ENCODE results near the gene GAD1.

The GAD1 gene

DNA sequence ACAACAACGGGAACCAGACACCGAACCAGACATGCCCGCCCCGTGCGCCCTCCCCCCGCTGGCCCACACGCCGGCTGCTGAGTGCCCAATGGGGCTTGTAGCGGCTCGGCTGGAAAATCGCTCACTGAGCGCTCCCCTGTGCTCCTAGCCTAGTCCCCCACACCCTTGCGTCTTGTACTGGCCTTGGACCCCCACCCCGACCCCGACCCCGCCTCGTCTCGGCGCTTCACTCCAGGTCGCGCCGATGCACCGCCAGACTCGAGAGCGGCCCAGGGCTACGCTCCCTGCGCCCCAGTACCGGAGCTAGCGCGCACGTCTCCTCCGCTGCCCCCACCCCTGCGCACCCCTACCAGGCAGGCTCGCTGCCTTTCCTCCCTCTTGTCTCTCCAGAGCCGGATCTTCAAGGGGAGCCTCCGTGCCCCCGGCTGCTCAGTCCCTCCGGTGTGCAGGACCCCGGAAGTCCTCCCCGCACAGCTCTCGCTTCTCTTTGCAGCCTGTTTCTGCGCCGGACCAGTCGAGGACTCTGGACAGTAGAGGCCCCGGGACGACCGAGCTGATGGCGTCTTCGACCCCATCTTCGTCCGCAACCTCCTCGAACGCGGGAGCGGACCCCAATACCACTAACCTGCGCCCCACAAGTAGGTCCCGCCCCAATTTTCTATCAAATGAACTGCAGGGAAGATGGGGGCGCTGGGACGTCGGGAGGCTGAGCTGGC lies 1.5 kb downstream of the GAD1 start:
- no peak for DNase-seq

- no peak for DNase-seq
These were observed 2.2 kb downstream of the GAD1 start for GRCh38 chr2:170818752-170819470.

DNA sequence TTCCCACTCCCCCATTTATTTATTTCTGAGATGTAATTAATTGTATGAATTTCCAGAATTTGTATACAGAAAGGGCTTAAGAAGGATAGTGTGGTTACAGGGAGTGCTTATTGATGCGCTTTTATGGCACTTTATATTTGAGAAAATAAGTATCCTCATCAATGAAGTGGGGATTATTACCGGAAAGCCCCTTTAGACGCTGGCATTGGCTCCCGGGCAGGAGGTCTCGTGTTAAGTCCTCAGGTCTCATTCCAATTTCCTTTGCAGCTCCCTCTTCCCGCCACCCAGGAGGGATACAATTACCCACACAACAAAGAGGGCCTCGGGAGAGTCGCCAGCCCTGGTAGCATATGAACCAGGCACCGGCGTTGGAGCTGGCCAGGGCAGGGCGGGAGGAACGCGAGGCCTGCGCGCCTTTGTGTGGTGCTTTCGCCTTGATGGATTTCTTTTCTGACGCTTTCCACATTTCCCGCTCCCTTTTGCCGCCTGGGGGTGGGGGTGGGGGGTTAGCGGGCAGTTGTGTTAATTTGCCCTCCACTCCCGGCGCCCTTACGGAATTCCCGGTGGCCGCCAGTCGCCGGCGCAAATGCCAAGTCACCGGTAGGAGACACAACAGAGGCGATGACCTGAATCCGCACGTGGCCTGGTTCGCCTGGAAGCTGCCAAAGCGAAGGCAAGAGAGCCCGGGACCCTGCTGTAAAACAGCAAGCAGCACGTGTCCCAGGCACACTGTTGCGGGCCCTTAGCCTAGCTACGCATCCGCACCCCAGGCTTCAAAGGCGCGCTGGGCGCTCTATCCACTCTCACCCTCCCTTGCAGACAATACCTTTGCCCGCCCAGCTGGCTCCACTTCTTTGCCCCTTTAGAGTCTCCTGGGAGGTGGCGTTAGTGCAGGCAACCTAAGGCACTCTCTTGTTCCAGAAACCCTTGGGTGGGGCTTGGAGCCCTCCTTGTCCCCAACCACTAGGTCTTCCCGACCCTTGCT lies 3.3 kb downstream of the GAD1 start:
- no peak for DNase-seq

DNA sequence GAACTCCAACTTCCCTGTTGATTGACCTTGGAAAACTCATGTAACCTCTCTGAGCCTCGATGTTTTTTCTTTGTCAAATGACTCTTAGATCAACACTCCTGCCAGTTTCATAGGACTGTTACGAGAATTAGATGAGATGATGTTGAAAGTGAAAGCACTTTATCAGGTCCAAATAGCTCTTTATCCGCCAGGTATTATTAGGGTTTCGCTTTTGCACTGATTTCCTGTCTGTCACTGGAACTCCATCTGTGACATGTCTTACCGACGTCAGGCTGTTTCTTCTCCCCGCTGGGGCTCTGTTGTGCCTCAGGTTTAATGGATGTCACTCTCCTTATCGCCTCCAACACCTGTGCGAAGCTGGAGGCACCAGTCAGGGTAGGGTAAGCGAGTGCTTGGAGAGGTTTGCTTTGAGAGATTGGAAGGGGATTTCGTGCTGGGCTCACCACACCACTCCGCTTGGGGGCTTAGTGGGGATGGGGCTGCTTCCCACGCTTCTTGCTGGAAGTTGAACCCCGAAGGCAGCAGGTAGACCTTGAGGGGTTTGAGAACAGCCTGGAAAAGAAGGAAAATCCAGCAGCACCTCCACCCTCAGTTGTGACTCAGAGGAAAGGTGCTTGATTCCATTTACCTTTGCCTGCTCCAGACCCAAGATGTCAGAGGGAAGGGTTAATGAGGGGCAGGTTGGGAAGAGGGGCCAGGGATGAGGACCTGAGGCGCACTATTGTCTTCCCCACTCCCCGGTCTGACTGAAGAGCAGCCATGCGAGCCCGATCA lies 4.3 kb downstream of the GAD1 start:
- no peak for DNase-seq

DNA sequence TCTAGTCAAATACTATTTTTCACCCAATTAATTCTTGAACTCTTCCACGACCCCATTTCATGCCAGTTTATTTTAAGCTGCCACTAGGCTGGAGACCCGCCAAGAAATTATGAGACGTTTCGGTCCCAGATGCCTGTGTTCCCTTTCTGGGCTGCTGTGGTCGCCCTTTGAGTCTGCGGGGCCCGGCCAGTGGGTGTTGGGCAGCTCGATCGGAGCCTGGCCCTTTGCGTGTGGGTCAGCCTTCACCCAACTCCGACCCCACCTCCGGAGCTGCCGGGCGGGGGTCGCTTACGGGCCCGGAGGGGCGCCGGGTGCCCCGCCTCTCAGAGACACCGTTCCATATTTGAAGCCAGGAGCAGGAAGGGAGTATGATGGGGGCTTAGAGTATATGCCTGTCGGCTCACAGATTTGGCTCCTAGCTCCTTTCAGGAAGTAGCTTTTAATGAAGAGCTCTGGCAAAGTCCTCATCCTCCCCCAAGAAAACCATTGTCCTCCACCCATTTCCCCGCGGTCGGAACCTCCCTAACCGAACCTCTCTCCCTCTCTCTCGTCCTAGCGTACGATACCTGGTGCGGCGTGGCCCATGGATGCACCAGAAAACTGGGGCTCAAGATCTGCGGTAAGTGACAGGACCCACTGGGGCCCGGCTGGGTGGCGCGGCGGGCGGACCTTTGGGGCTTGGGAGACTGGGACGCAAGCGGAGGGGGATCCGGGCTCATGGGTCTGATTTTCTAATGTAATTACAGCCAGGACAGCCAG lies 5.0 kb downstream of the GAD1 start:
- DNase-seq, result no peak

DNA sequence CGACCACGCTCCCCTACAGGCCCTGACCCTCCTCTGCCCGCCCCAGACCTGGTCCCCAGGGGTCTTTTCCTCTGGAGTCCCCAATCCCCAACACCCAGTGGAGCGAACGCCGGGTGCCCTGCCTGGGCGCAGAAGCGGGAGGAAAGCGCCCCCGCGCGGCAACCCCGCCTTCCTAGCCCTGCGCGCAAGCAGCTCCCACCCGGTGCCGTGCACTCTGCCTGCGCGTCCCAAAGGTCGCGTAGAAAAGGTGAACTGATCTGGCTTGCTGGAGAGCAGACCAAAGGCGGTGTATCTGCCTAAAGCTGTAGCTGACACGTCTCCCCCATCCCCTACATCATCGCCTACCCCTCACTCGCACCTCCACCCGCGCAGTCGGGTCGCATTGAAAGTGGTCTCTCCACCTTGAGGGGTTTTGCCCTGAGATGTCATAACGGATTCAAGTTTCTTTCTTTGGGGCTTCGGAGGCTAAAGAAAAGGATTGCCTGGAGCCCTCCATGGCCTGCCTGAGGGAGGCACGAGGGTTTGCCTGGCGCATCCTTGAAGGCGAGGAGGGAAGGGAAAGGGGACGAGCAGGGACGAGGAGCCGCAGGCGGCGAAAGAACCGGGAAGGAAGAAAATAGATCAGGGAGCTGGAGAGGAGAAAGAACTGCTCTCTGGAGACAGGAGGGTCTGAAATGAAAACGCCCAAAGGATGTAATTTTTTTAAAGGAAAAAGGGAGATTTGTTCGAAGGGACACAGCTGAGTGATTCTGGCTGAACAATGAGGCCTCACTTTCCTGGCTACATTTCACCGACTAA lies 5.8 kb downstream of the GAD1 start:
- peak in 1 of 2 donors; percentile 58 for DNase-seq

GRCh38 chr2:170823088-170823897 lies 6.6 kb downstream of the GAD1 start:
- no peak for DNase-seq

DNA sequence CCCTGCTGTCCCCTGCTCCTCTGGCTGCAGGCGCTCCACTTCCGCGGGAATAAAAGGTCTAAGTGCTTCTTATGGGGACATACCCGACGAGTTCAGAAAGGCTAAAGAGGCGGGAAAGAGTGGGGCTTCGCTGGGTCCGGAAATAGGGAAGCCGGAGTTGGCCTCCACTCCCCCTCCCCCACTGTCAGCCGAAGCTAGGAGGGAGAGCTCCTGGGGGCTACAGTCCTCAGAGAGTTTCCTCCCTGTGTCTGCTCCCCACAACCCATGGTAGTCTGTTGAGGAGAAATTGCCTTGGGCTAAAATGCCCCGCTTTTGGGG lies 7.2 kb downstream of the GAD1 start:
- DNase-seq, result no peak

DNA sequence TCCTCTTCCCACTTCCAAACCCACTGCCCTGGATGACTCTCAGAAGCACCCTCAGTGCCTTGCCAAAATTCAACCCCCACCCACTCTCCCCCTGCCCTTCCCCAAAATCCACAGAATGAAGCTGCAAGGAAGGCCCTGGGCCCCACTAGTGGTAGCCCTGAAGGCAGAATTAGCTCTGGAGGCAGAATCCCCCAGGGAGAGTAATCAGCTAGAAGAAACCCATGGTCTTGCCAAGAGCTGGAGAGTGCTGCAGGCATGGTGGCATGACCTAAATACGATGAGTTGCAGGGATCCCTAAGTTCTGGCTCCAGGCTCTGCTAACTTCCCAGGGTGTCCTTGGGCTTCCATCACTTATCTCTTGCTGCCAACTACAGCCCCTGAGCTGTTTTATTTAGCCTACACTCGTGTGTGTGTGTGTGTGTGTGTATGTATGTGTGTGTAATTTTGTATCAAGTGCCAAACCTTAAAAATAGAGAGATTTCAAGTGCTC lies 7.9 kb downstream of the GAD1 start:
- no peak for DNase-seq

- DNase-seq, result no peak
These were observed 11.3 kb downstream of the GAD1 start for GRCh38 chr2:170827841-170828532.

- no peak for DNase-seq
These were observed 11.8 kb downstream of the GAD1 start for GRCh38 chr2:170828533-170828916.

DNA sequence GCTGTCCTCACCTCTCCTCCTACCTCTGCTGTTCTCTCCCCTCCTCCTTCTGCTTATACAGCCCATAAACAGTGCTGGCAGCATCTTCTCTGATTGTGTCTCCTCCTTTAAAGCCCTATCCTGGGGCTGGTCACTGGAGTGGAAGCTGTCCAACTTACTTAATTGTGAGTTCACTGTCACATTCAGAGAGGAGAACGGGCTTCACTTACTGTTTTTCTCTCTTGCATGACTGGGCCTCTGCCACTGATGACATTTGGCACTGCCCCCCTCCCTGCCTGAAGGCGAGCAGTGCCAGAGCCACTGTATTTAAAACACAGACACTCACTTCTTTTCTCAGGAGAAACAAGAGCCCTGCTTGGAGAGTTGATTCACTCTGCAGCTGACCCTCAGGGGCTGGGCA lies 12.3 kb downstream of the GAD1 start:
- DNase-seq, result no peak

DNA sequence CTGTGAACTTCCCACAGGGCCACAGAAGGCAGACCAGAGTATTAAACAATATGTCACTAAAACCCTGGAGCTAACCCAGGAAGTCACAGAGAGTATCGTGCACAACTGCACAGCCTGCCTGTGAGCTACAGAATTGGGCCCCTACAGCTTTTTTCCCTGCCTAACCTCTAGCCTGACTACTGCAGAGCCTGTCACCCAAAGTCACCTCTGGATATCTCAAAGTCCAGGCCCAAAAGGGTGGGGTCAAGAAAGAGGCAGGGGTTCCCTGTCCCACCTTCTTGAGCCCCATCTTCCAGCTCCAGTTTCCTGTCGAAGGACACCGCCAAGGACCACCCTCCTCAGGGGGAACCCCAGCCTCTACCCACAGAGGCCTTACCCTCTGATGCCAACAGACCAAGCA lies 13.5 kb downstream of the GAD1 start:
- no peak for DNase-seq

- DNase-seq, result no peak
These were observed 14.4 kb downstream of the GAD1 start for GRCh38 chr2:170831115-170831514.

GRCh38 chr2:170836027-170836426 lies 19.3 kb downstream of the GAD1 start:
- DNase-seq, result no peak

DNA sequence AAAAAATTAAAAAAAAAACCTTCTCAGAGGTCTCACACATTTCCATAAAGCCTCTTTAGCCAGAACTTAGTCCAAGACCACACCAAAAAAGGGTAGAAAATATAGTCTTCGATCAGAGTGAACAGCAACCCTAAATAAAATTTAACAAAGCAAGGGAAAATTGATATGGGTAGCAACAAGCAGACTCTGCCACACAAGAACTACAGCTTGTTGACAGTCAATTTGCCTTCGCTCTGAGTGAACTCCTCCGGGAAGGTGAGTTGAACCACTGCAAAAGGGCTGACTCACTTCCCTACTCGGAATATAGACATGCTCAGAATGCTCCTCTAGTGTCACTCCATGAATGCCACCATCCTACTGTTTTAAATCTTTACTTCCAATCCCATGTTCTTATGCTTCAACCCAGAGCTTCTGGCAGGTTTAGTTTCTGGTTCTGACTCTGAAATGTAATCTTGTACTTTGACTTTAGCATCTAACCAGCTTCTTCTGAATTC lies 24.1 kb downstream of the GAD1 start:
- DNase-seq, result no peak

- no peak for DNase-seq
These were observed 26.1 kb downstream of the GAD1 start for GRCh38 chr2:170842785-170843184.

DNA sequence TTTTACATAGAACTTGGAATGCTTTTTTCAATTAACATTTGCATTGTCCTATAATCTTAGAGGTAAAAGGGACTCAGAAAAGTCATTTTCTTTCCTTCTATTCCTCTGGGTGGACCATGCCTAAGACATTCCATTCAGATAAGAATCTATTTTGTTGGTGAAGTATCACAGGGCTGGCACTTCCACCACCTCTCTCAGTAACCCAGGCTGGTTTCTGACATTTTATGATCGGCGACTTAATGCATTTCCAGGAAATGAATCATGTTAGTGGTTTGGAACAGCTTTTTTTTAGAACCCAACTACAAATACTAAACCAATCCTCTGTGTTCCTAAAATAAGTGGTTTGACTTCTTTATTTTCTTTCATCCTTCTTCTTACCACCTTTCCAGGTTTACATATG lies 27.0 kb downstream of the GAD1 start:
- no peak for DNase-seq

DNA sequence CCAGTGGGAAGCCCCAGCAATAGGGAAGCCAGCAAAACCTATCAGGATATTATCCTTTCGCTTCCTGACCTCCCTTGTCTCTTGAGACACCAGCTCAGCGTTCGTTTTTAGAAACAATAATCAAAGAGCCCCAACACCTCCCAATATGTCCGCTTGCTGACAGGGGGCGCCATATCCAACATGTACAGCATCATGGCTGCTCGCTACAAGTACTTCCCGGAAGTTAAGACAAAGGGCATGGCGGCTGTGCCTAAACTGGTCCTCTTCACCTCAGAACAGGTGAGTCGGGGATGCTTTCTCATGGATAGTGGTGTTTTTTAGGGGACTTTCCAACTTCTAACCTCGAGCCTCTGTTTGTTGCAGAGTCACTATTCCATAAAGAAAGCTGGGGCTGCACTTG lies 28.7 kb downstream of the GAD1 start:
- no peak for DNase-seq
